Activated T-helper 1 cell treated with anti-CD3 and anti-CD28 coated beads, Interleukin-12 subunit alpha, Interleukin-12 subunit beta, Interleukin-2, Interleukin-4 antibody, amounts not matched to agents 30 ng/mL and 10 ng/mL and 1 ng/mL, durations not matched to agents 14 hours and 24 hours and 36 hours (primary cell): Measurements from ENCODE around the gene NOTCH3. TPM values are rescaled to one million over a fixed set of nuclear protein-coding genes. Genes with fewer than 3 reads are reported as not detected.

Experiments used
- DNase-seq: peaks from one replicate; pipeline ENCODE4 v3.0.0; 2021; ENCODE audit warnings: low spot score
- H3K27ac Mint-ChIP-seq: one replicate; pipeline ENCODE4 v1.8.0; 2021; ENCODE audit warnings: mild to moderate bottlenecking, mixed read lengths
- H3K27me3 Mint-ChIP-seq: one replicate; pipeline ENCODE4 v1.8.0; 2022; ENCODE audit warnings: mild to moderate bottlenecking, moderate library complexity, mixed read lengths; ENCODE audit not compliant: insufficient read depth
- H3K36me3 Mint-ChIP-seq: one replicate; pipeline ENCODE4 v1.8.0; 2021; ENCODE audit warnings: low read depth, mixed read lengths
- H3K4me1 Mint-ChIP-seq: one replicate; pipeline ENCODE4 v1.8.0; 2021; ENCODE audit warnings: low read depth, mixed read lengths
- H3K4me3 Mint-ChIP-seq: one replicate; pipeline ENCODE4 v1.8.0; 2021; ENCODE audit warnings: mild to moderate bottlenecking, moderate library complexity, mixed read lengths
- H3K9me3 Mint-ChIP-seq: one replicate; pipeline ENCODE4 v1.8.0; 2021; ENCODE audit warnings: mixed read lengths
- intact Hi-C: fragments of 100-400 bp; cut with micrococcal nuclease; formaldehyde crosslinking; loops from one replicate; pipeline ENCODE4 v1.15.1; 2024
- total RNA-seq: library from RNA; stranded (reverse); gene quantifications from 2 replicates; pipeline ENCODE4 v1.2.3, GENCODE V29; 2022

Gene NOTCH3
- total RNA-seq, 1 donor from 2014 or later, result not detected

- peaks cover 6% of the 10 kb centered on the region for H3K4me1 Mint-ChIP-seq
- no peak for DNase-seq
- no peak overlapping the region for H3K27ac Mint-ChIP-seq
- H3K4me3 Mint-ChIP-seq, result no peak overlapping the region
- peaks cover 6% of the 10 kb centered on the region for H3K27me3 Mint-ChIP-seq
- intact Hi-C loops, result no loop called here
- H3K36me3 Mint-ChIP-seq, result no peaks in the 10 kb centered on the region
- no peaks in the 10 kb centered on the region for H3K9me3 Mint-ChIP-seq
Observed at GRCh38 chr19:15180451-15181390, 20.1 kb downstream of the NOTCH3 start.

GRCh38 chr19:15178629-15179308 is 22.0 kb downstream of the NOTCH3 start:
- Mint-ChIP-seq H3K27ac (no peak overlapping the region), H3K9me3 (no peaks in the 10 kb centered on the region), H3K4me3 (peak overlapping the region; percentile 7), H3K4me1 (peaks cover 6% of the 10 kb centered on the region), H3K36me3 (no peaks in the 10 kb centered on the region), H3K27me3 (peaks cover 6% of the 10 kb centered on the region)
- DNase-seq, result no peak
- intact Hi-C loops, result loop anchor here (5.0 kb wide), 1 partner anchor 54 kb away; the partner anchor contains the start of gene EPHX3

GRCh38 chr19:15177269-15178116 is 23.3 kb downstream of the NOTCH3 start:
- Mint-ChIP-seq H3K36me3 (no peaks in the 10 kb centered on the region), H3K27me3 (peaks cover 6% of the 10 kb centered on the region), H3K4me1 (peaks cover 6% of the 10 kb centered on the region), H3K4me3 (peak overlapping the region; percentile 13), H3K9me3 (no peaks in the 10 kb centered on the region), H3K27ac (no peak overlapping the region)
- peak; percentile 74 for DNase-seq
- intact Hi-C loops, result loop anchor here (1.0 to 5.0 kb wide), 4 partner anchors 55 to 379 kb away; partner anchors contain the start of genes AKAP8 and EPHX3

GRCh38 chr19:15175609-15176008 is 25.2 kb downstream of the NOTCH3 start:
- H3K4me1 Mint-ChIP-seq, result peaks cover 6% of the 10 kb centered on the region
- H3K27me3 Mint-ChIP-seq, result peaks cover 6% of the 10 kb centered on the region
- H3K4me3 Mint-ChIP-seq, result no peak overlapping the region
- intact Hi-C loops, result loop anchor here (5.0 kb wide), 1 partner anchor 57 kb away; the partner anchor contains the start of gene EPHX3
- no peak overlapping the region for H3K27ac Mint-ChIP-seq
- no peaks in the 10 kb centered on the region for H3K36me3 Mint-ChIP-seq
- no peaks in the 10 kb centered on the region for H3K9me3 Mint-ChIP-seq
- no peak for DNase-seq

- no peaks in the 10 kb centered on the region for H3K36me3 Mint-ChIP-seq
- H3K9me3 Mint-ChIP-seq, result no peaks in the 10 kb centered on the region
- intact Hi-C loops, result no loop called here
- no peak for DNase-seq
- H3K4me3 Mint-ChIP-seq, result no peak overlapping the region
- peaks cover 4% of the 10 kb centered on the region for H3K27me3 Mint-ChIP-seq
- H3K27ac Mint-ChIP-seq, result no peak overlapping the region
- peaks cover 6% of the 10 kb centered on the region for H3K4me1 Mint-ChIP-seq
Observed at GRCh38 chr19:15173746-15174404, 26.9 kb downstream of the NOTCH3 start.

GRCh38 chr19:15170345-15170744 is 30.4 kb downstream of the NOTCH3 start:
- no peak overlapping the region for H3K4me3 Mint-ChIP-seq
- no peaks in the 10 kb centered on the region for H3K9me3 Mint-ChIP-seq
- H3K4me1 Mint-ChIP-seq, result no peaks in the 10 kb centered on the region
- H3K36me3 Mint-ChIP-seq, result no peaks in the 10 kb centered on the region
- no peak for DNase-seq
- H3K27me3 Mint-ChIP-seq, result no peaks in the 10 kb centered on the region
- no peak overlapping the region for H3K27ac Mint-ChIP-seq
- intact Hi-C loops, result no loop called here

- Mint-ChIP-seq H3K4me3 (no peak overlapping the region), H3K27me3 (no peaks in the 10 kb centered on the region), H3K4me1 (no peaks in the 10 kb centered on the region), H3K9me3 (no peaks in the 10 kb centered on the region), H3K27ac (no peak overlapping the region), H3K36me3 (no peaks in the 10 kb centered on the region)
- no peak for DNase-seq
- intact Hi-C loops, result no loop called here
Observed at GRCh38 chr19:15169541-15170285, 31.1 kb downstream of the NOTCH3 start.

GRCh38 chr19:15166700-15167099 is 34.1 kb downstream of the NOTCH3 start:
- Mint-ChIP-seq H3K36me3 (no peaks in the 10 kb centered on the region), H3K4me3 (no peak overlapping the region), H3K4me1 (no peaks in the 10 kb centered on the region), H3K27me3 (no peaks in the 10 kb centered on the region), H3K9me3 (no peaks in the 10 kb centered on the region), H3K27ac (no peak overlapping the region)
- intact Hi-C loops, result no loop called here
- no peak for DNase-seq

GRCh38 chr19:15161028-15161984 is 39.5 kb downstream of the NOTCH3 start:
- Mint-ChIP-seq H3K9me3 (no peaks in the 10 kb centered on the region), H3K4me3 (no peak overlapping the region), H3K27ac (no peak overlapping the region), H3K27me3 (peaks cover 2% of the 10 kb centered on the region), H3K4me1 (no peaks in the 10 kb centered on the region), H3K36me3 (no peaks in the 10 kb centered on the region)
- intact Hi-C loops, result no loop called here
- DNase-seq, result no peak

- no peak overlapping the region for H3K27ac Mint-ChIP-seq
- no peaks in the 10 kb centered on the region for H3K4me1 Mint-ChIP-seq
- H3K9me3 Mint-ChIP-seq, result peaks cover 4% of the 10 kb centered on the region
- peaks cover 2% of the 10 kb centered on the region for H3K27me3 Mint-ChIP-seq
- intact Hi-C loops, result no loop called here
- H3K36me3 Mint-ChIP-seq, result no peaks in the 10 kb centered on the region
- H3K4me3 Mint-ChIP-seq, result no peak overlapping the region
- no peak for DNase-seq
Observed at GRCh38 chr19:15159251-15159650, 41.5 kb downstream of the NOTCH3 start.

GRCh38 chr19:15156391-15156790 is 44.4 kb downstream of the NOTCH3 start:
- no peak overlapping the region for H3K4me3 Mint-ChIP-seq
- no peaks in the 10 kb centered on the region for H3K36me3 Mint-ChIP-seq
- H3K9me3 Mint-ChIP-seq, result peaks cover 4% of the 10 kb centered on the region
- H3K27ac Mint-ChIP-seq, result no peak overlapping the region
- H3K27me3 Mint-ChIP-seq, result peaks cover 2% of the 10 kb centered on the region
- H3K4me1 Mint-ChIP-seq, result no peaks in the 10 kb centered on the region
- DNase-seq, result no peak
- intact Hi-C loops, result no loop called here
